ENCODE data around the gene RAB38. TPM values are rescaled to one million over a fixed set of nuclear protein-coding genes. Genes with fewer than 3 reads are reported as not detected.

The RAB38 gene
- total and polyA plus RNA-seq, 2 donors (not counting 1 experiment from before 2014, with no cell fraction given), result 1.9 to 10.1 TPM

GRCh38 chr11:88178191-88178590, 2.9 kb upstream of the RAB38 start:
- Histone ChIP-seq H3K4me1 (ENCODE audit: control insufficient read depth, extremely low read depth, insufficient read depth, low read length) (no peaks in the 10 kb centered on the region), H3K27me3 (ENCODE audit: control insufficient read depth, insufficient read depth, low read length) (no peaks in the 10 kb centered on the region), H2AFZ (ENCODE audit: low read length) (no peak overlapping the region), H3K9ac (ENCODE audit: insufficient read depth, low read length) (no peak overlapping the region), H3K4me3 (replicated peaks in 1 of 4; ENCODE audit: control extremely low read depth in 1 of 4, insufficient read depth in 1 of 4, low read depth in 3 of 4, low read length in 4 of 4) (no peak overlapping the region), H4K20me1 (ENCODE audit: control insufficient read depth, extremely low read depth, insufficient read depth, low read length) (no peaks in the 10 kb centered on the region), H3K27ac (ENCODE audit: insufficient read depth, low read length) (no peak overlapping the region), H3K36me3 (ENCODE audit: control insufficient read depth, insufficient read depth, low read length) (no peaks in the 10 kb centered on the region), H3K4me2 (ENCODE audit: extremely low read depth, insufficient read depth, low read length) (no peak overlapping the region), H3K9me3 (ENCODE audit: control insufficient read depth, insufficient read depth, low read depth, low read length) (no peaks in the 10 kb centered on the region), H3K79me2 (ENCODE audit: control insufficient read depth, insufficient read depth, low read length) (no peaks in the 10 kb centered on the region)
- TF ChIP-seq CTCF (conservative IDR thresholded peaks at IDR 0.05 in 1 of 2, IDR thresholded peaks at IDR 0.05 in 1 of 2; ENCODE audit: low read depth in 1 of 2, low read length in 2 of 2) (no peak), EZH2 (IDR thresholded peaks at IDR 0.05; ENCODE audit: low read length, missing control alignments) (no peak)
- peak in 1 of 2 donors; percentile 47 for DNase-seq (ENCODE audit: low read depth in 2 of 2)

- TF ChIP-seq CTCF (conservative IDR thresholded peaks at IDR 0.05 in 1 of 2, IDR thresholded peaks at IDR 0.05 in 1 of 2; ENCODE audit: low read depth in 1 of 2, low read length in 2 of 2), result no peak
- Histone ChIP-seq H3K36me3 (ENCODE audit: control insufficient read depth, insufficient read depth, low read length) (no peaks in the 10 kb centered on the region), H3K9me3 (ENCODE audit: control insufficient read depth, insufficient read depth, low read depth, low read length) (no peaks in the 10 kb centered on the region), H3K79me2 (ENCODE audit: control insufficient read depth, insufficient read depth, low read length) (no peaks in the 10 kb centered on the region), H3K4me3 (replicated peaks in 1 of 4; ENCODE audit: control extremely low read depth in 1 of 4, insufficient read depth in 1 of 4, low read depth in 3 of 4, low read length in 4 of 4) (peak overlapping the region in 2 of 4 experiments; percentile 46 to 65), H3K4me2 (ENCODE audit: extremely low read depth, insufficient read depth, low read length) (peak overlapping the region; percentile 44), H3K27ac (ENCODE audit: insufficient read depth, low read length) (no peak overlapping the region), H4K20me1 (ENCODE audit: control insufficient read depth, extremely low read depth, insufficient read depth, low read length) (no peaks in the 10 kb centered on the region), H2AFZ (ENCODE audit: low read length) (no peak overlapping the region), H3K27me3 (ENCODE audit: control insufficient read depth, insufficient read depth, low read length) (no peaks in the 10 kb centered on the region), H3K4me1 (ENCODE audit: control insufficient read depth, extremely low read depth, insufficient read depth, low read length) (no peaks in the 10 kb centered on the region), H3K9ac (ENCODE audit: insufficient read depth, low read length) (no peak overlapping the region)
- peak; percentile 20 to 31 for DNase-seq (ENCODE audit: low read depth in 2 of 2)
These were observed 379 bp upstream of the RAB38 start for GRCh38 chr11:88175569-88176075.

- no peaks in the 10 kb centered on the region for H3K79me2 ChIP-seq (ENCODE audit: control insufficient read depth, insufficient read depth, low read length)
- no peak overlapping the region for H3K27ac ChIP-seq (ENCODE audit: insufficient read depth, low read length)
- no peak overlapping the region for H3K9ac ChIP-seq (ENCODE audit: insufficient read depth, low read length)
- no peaks in the 10 kb centered on the region for H3K9me3 ChIP-seq (ENCODE audit: control insufficient read depth, insufficient read depth, low read depth, low read length)
- H3K36me3 ChIP-seq (ENCODE audit: control insufficient read depth, insufficient read depth, low read length), result no peaks in the 10 kb centered on the region
- no peak for TF ChIP-seq EZH2 (IDR thresholded peaks at IDR 0.05; ENCODE audit: low read length, missing control alignments)
- no peak for TF ChIP-seq CTCF (conservative IDR thresholded peaks at IDR 0.05 in 1 of 2, IDR thresholded peaks at IDR 0.05 in 1 of 2; ENCODE audit: low read depth in 1 of 2, low read length in 2 of 2)
- no peak overlapping the region for H2AFZ ChIP-seq (ENCODE audit: low read length)
- H3K4me1 ChIP-seq (ENCODE audit: control insufficient read depth, extremely low read depth, insufficient read depth, low read length), result no peaks in the 10 kb centered on the region
- H4K20me1 ChIP-seq (ENCODE audit: control insufficient read depth, extremely low read depth, insufficient read depth, low read length), result no peaks in the 10 kb centered on the region
- H3K4me3 ChIP-seq (replicated peaks in 1 of 4; ENCODE audit: control extremely low read depth in 1 of 4, insufficient read depth in 1 of 4, low read depth in 3 of 4, low read length in 4 of 4), result peak overlapping the region in 1 of 4 experiments; percentile 65
- no peak for DNase-seq (ENCODE audit: low read depth in 2 of 2)
- H3K27me3 ChIP-seq (ENCODE audit: control insufficient read depth, insufficient read depth, low read length), result no peaks in the 10 kb centered on the region
- no peak overlapping the region for H3K4me2 ChIP-seq (ENCODE audit: extremely low read depth, insufficient read depth, low read length)
These were observed 1.3 kb downstream of the RAB38 start for GRCh38 chr11:88173956-88174355.

All from fibroblast of lung (primary cell).